GM18951 (cell line): ENCODE results near the gene TLE6.
"Not testable (repeated sequence)": the region's sequence is repeated elsewhere in the genome, so short reads cannot be mapped to it uniquely, and the experiment has no call there.

Experiments
- POLR2A ChIP-seq: IDR thresholded peaks from 4 replicates; pipeline ENCODE4 v1.6.1; 2011; ENCODE audit warnings: mild to moderate bottlenecking; ENCODE audit not compliant: insufficient read length, insufficient read depth; ENCODE audit errors: extremely low read depth
- in situ Hi-C: fragments of 300-500 bp; cut with MboI; formaldehyde crosslinking; loops from one replicate; pipeline ENCODE4 v1.12.0; 2022; ENCODE audit warnings: low sequenced_read_pairs, mixed read lengths, inconsistent platforms; ENCODE audit not compliant: unreplicated experiment

The TLE6 gene

DNA sequence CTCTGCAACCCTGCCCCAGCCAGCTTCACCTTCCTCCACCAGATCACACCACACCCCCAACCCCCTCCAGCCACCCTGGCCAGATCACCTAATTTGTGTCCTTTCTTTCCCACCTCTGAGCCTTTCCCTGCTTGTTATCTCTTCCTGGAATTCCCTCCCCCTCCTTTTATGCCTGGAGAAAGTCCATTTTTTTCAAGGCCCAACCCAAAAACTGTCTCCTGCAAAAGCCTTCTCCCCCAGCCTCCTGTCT, 57.0 kb downstream of the TLE6 start:
- no peak for TF ChIP-seq POLR2A
- in situ Hi-C loops, result no loop called here

DNA sequence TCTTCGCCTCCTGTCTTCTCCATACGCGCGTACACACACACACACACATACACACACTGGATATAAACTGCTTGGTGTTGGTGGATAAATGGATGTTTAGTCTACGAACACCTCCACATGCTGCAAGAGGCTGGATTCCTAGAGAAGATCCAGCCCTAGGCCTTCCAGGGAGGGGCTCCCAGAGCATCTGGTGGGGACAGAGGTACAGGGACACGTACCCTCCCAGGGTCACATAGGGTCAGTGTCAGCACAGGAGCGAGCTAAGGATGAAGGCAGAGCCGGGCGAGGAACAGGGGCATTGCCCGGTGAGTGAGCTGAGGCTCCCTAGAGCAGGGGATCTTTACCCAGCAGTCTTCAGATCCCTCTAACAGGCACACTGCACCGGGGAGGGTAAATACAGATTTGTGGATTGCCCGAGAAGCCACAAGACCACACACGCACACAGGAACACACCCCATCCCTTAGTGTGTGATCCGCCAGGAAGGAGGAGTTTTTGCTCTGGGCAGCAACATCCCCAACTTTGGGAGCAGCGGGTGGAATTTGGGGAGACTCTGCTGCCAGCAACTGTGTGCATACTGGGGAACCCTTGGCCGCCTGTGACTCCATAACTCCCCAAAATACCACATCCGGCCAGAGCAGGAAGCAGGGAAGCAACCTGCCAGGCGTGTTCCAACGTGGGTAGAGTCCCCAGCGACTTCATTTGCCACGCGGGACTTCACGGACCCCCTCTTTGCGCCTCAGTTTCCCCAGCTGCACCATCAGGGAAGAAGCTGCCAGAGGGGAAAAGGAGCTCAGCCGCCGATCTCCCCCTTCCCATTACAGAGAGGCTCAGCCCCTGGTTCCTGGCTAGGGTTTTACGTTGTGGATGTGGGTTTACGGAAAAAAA, 57.5 kb downstream of the TLE6 start:
- no peak for TF ChIP-seq POLR2A
- in situ Hi-C loops, result no loop called here

DNA sequence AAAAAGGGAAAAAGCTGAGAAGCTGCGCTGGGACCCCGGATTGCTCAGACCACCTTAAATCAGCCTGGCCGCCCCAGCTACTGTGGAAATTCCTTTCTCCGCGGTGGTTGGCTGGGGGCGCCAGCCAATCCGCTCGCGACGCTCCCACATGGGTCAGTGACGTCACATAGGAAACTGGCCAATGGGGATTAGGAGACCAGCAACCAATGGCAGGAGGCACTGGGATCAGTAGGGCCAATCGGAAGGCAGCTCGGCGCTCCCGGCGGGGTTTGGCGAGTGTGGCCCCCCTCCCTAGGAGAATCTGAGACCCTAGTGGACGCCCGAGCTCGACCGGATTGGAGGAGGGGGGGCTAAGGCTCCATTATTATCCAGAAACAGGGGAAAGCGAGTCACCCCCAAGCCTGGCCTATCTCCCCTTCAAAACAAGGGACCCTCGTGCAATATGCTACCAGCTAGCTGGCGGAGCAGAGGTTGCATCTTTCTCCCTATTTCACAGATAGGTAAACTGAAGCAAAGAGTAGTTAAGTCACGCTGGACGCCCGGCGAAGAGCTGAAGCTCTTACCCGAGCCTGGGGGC, 58.3 kb downstream of the TLE6 start:
- peak; percentile 71 for TF ChIP-seq POLR2A
- in situ Hi-C loops, result no loop called here

DNA sequence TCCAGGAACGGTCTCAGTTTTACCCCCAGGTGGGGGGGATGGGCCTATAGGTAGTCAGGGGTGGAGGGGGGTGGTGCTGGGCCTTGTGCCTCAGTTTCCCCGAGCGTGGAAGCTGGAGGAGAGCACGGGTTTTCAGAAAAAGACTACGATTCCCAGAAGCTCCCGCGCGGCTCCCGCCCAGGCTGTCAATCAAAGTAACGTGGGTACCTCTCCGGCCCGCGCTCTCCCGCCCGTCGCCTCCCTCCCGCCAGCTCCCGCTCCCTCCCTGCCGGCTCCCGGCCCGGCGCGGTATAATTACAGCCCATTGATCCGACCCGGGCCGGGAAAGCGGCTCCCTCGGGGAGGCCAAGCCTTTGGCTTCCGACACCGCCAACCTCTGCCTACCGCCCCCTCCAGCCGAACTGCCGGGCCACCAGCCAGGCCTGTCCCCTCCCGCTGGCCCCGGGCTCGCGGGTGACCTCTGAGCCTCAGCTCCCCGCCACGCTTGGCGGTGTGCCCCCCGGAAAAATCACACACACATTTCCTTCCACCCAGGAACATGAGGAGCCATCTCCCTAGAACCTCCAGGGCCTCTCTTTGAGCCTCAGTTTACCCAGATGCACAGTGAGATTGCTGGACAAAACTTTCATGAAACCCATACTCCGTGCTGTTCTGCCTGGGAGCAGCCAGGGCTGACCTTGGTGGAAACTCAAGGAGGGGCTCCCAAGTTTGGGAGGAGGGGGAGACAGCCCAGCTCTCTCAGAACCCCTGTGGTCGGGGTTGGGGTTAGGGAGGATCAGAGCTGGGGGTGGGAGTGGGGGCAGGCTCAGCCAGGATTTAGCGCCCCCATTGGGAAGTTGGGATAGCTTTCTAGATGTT, 59.0 kb downstream of the TLE6 start:
- in situ Hi-C loops, result no loop called here

DNA sequence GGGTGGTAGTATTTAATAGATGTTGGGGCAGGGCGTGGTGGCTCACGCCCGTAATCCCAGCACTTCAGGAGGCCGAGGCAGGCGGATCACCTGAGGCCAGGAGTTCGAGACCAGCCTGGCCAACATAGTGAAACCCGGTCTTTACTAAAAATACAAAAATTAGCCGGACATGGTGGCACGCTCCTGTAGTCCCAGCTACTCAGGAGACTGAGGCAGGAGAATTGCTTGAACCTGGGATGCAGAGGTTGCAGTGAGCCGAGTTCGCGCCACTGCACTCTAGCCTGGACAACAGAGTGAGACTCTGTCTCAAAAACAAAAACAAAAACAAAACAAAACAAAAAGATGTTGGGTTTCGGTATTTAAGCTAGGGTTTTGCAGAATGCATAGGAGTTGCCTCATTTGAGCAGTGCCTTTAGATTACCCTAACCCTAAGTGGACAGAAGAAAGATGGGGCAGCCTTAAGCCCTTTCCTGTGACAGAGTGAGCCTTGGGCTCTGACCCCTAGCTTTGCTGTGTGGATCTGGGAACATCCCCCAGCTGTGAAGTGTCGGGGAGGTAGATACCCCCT, 59.7 kb downstream of the TLE6 start:
- in situ Hi-C loops, result not testable (repeated sequence)

More for the DNA sequence above, 59.0 kb downstream of the TLE6 start:
- peak; percentile 44 for TF ChIP-seq POLR2A

DNA sequence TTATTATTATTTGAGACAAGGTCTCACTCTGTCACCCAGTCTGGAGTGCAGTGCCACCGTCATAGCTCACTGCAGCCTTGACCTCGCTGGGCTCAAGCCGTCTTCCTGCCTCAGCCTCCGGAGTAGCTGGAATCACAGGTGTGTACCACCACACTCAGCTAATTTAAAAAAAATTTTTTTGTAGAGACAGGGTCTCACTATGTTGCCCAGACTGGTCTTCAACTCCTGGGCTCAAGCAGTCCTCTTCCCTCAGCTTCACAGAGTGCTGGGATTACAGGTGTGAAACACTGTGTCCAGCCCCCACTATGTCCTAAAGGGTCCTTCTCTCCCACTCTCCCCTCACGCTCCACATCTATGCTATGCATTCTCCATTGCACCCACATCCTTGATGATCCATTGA, 60.9 kb downstream of the TLE6 start:
- TF ChIP-seq POLR2A, result no peak
- in situ Hi-C loops, result no loop called here

DNA sequence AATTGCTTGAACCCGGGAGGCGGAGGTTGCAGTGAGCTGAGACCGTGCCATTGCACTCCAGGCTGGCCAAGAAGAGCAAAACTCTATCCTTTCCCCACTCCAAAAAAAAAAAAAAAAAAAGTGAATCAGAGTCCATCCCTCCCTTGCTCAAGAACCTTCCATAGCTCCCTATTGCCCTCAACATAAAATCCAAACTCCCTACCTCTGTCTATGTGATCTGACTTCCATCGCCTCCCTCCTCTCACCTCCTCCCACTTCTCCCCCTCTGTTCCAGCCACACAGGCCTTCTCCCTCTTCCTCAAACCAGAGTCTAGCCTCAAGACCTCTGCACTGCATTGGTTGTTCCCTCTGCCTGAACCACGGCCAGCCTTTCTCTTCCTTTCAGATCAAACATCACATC, 61.8 kb downstream of the TLE6 start:
- in situ Hi-C loops, result no loop called here

DNA sequence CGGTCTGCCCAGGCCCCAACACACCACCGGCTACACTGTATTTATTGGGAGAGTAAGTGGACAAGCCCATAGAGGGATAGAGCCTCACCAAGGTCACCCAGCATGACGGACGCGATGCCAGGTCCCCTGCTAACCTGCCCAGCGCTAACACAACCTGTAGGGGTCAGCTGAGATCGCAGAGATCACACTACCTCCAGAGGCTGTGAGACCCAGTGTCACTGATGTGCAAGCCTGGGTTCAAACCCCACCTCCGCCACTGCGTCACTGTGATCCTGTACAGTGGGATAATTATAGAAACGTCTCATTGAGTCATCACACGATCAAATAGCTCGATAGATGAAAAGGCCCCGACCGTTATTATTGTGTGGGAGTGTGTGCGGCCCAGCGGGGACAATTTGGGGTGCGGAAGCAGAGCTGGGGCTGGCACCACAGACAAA, 62.3 kb downstream of the TLE6 start:
- no peak for TF ChIP-seq POLR2A
- in situ Hi-C loops, result no loop called here

More for the DNA sequence above, 61.8 kb downstream of the TLE6 start:
- TF ChIP-seq POLR2A, result no peak

DNA sequence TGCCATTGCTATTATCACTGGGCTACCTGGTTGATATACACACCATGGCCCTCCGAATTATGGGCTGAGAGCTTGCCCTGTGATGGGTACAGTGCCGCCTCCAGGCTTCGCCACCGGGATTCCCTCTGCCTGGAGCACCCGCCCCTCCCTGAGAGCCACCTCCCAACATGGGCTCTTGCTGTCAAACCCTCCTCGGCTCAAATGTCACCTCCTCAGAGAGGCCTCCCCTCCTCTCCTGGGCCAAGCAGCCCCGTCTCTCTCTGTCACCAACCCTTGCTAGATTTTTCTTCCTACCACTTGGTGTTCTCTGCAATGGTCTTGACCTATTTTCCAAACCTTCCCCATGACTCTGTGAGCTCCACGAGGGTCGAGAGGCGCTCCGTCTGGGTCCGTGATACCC, 64.0 kb downstream of the TLE6 start:
- in situ Hi-C loops, result no loop called here
- TF ChIP-seq POLR2A, result no peak

DNA sequence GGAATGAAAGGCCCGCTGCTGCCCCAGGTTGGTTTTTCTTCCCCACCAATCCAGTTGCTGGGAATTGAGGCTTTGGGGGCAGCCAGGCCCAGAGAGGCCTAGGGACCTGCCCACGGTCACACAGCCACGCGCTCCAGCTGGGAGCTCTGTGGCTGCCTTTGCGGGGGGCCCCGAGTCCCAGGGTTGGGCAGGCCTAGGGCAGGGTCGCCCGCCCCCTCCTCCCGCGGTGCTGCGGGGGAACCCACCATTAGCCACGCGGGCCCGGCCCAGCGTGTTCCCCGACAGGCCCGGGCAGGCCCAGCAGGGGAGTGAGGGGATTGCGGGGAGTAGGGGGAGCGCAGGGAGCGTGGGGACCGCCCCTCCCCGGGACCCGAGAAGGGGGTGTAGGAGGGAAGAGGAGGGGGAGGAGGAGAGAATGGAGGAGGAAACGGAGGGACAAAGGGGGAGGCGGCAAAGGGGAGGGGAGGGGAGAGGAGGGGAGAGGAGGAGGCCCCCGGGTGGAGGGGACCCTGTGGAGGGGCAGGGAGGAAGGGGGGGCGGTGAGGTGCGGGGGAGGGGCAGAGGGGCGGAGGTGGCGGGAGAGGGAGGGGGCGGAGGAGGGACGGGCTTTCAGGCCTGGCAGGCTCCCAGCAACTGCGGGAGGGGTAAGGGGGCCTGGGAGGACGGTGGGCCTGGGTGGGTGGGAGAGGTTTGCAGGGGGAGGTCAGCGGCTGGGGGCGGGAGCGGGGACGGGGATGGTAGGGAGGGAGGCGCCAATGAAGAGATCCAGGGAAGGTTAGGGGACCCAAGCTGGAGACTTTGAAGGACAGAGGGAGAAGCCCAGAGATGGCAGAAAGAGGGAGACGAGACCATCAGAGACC, 64.6 kb downstream of the TLE6 start:
- in situ Hi-C loops, result no loop called here
- TF ChIP-seq POLR2A, result no peak

DNA sequence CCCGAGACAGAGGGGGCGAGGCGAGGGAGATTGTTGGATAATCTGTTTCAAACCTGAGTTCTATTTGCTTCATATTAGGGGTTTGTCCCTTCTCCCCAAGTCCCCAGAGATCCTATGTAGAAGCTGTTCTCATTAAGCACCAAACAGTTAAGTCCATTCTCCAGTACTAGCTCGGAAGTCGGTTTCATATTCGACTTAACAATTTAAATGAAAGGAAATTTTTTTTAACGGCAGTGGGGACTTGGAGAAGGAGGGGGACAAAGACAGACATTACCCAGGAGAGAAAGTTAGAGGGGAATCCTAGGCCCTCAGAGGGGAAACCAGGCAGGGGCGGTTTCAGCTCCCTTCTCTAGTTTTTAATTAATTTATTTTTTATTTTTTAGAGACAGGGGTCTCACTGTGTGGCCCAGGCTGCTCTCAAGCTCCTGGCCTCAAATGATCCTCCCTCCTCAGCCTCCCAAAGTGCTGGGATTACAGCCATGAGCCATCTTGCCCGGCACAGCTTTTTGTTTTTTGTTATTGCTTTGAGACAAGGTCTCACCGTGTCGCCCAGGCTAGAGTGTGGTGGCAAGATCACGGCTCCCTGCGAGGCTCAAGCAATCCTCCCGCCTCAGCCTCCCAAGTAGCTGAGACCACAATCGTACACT, 65.4 kb downstream of the TLE6 start:
- in situ Hi-C loops, result no loop called here

More for the DNA sequence above, 65.4 kb downstream of the TLE6 start:
- TF ChIP-seq POLR2A, result no peak
